Psoas muscle (tissue), 8 donors: ENCODE results near the gene RIMBP2. TPM values are rescaled to one million over a fixed set of nuclear protein-coding genes. Genes with fewer than 3 reads are reported as not detected.
"Not testable (repeated sequence)": the region's sequence is repeated elsewhere in the genome, so short reads cannot be mapped to it uniquely, and the experiment has no call there.

Experiments used
- ATAC-seq, 4 donors: fragments of 200-7000 bp; cut with Tn5 transposase; one replicate each; pipeline ENCODE4 v1.9.1; 2020; ENCODE audit warnings: moderate library complexity in 3 of 4, mild to moderate bottlenecking in 2 of 4
- DNase-seq, 2 donors: peaks; one replicate each; pipeline ENCODE4 v3.0.0-alpha.2; 2020
- H3K27ac ChIP-seq: fragments of 200-600 bp; one replicate; pipeline ENCODE4 v1.8.0; 2022
- H3K27me3 ChIP-seq, 3 donors: fragments of 200-600 bp in 1 of 3; one replicate each; pipeline versions ENCODE4 v1.6.1 to v1.8.0; 2013 to 2022; ENCODE audit warnings: low read length in 2 of 3, mild to moderate bottlenecking in 2 of 3, moderate library complexity in 1 of 3; ENCODE audit not compliant: insufficient read depth in 3 of 3
- H3K36me3 ChIP-seq, 2 donors: fragments of 200-600 bp in 1 of 2; one replicate each; pipeline versions ENCODE4 v1.6.1 to v1.8.0; 2013 to 2022; ENCODE audit warnings: low read depth in 1 of 2, mild to moderate bottlenecking in 1 of 2, moderate library complexity in 1 of 2; ENCODE audit not compliant: insufficient read depth in 1 of 2
- H3K4me1 ChIP-seq: fragments of 200-600 bp; one replicate; pipeline ENCODE4 v1.8.0; 2022
- H3K4me3 ChIP-seq: fragments of 200-600 bp; one replicate; pipeline ENCODE4 v1.8.0; 2022; ENCODE audit warnings: mild to moderate bottlenecking
- H3K9me3 ChIP-seq: fragments of 200-600 bp; one replicate; pipeline ENCODE4 v1.8.0; 2022
- CTCF ChIP-seq: fragments of 200-600 bp; IDR thresholded peaks from one replicate; pipeline ENCODE4 v1.8.0; 2022; ENCODE audit warnings: antibody characterized with exemption
- WGBS, 3 donors: extraction: QIAGEN DNeasy Blood & Tissue Kit; methylation state at CpG; one replicate each; pipeline versions ENCODE4 v1.1.6 to v1.1.7; 2013; 5-methylcytosine and 5-hydroxymethylcytosine counted together
- intact Hi-C, 2 donors: fragments of 100-400 bp; cut with DNase I; formaldehyde crosslinking; loops; one replicate each; pipeline versions ENCODE4 v1.11.0 to v1.14.2; 2022
- polyA plus RNA-seq, 3 donors: library from polyadenylated mRNA; stranded (reverse); fragments of 200-250 nt; gene quantifications; one replicate each; pipeline ENCODE4 v1.2.3, GENCODE V29; 2013
- total RNA-seq, 4 donors: library from RNA; stranded (reverse); fragmentation: NEBNext Ultra II Directional in 2 of 4; extraction: Animal tissue kit (Norgen Biotek cat#: 25700) in 2 of 4; gene quantifications; one replicate each; pipeline versions ENCODE4 v1.2.1 to v1.2.4, GENCODE V29; 2021 to 2023
- donor health status: healthy with polysubstance abuse.
- donor health status: DM: no; HTN: no; CAD: no; lungs with moderate emphysema.
- donor health status: Bipolar disorder and iron deficiency.
- donor health status: healthy.
- donor health status: DM: yes; HTN: yes; CAD: no.
- donor health status: DM: no; HTN: no; CAD: no.
- donor health status: DM: no; HTN: no; CAD: no.
- donor health status: DM: yes; HTN: yes; CAD: no.

Gene RIMBP2
- total and polyA plus RNA-seq, 7 donors, result 0.05 to 1.2 (median 0.21) TPM

DNA sequence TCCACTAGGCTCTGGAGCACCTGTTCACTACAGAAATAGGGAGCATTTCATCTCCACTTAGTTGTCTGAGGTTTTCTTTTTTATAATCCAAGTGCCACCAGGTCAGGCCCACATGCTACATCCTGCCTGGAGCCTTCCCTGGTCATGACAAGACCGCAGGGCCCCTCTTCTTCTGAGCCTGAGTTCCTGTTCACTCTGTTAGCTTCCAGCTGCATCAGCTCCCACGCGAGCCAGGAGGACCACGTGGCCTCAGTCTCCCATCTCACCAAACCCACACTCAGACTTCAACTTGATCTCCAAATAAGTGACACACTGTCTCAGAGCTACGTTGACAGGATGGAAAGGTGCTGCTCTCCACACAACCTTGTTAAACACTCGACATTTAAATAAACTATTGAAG is 21.0 kb downstream of the RIMBP2 start:
- intact Hi-C loops, result no loop called here

GRCh38 chr12:130689408-130690405 is 26.4 kb downstream of the RIMBP2 start:
- Histone ChIP-seq H3K4me1 (no peaks in the 10 kb centered on the region), H3K27me3 (peaks cover 6 to 39% (median 13%) of the 10 kb centered on the region in 3 donors), H3K36me3 (no peaks in the 10 kb centered on the region), H3K9me3 (no peaks in the 10 kb centered on the region), H3K4me3 (no peak overlapping the region), H3K27ac (no peak overlapping the region)
- no peak for TF ChIP-seq CTCF
- no peak for DNase-seq
- ATAC-seq, result no peak
- intact Hi-C loops, result no loop called here
- 86 to 88% (median 88%) methylated on average over 24 of the region's 24 CpGs for WGBS, 3 donors

More for the DNA sequence above, 21.0 kb downstream of the RIMBP2 start:
- Histone ChIP-seq H3K36me3 (no peaks in the 10 kb centered on the region), H3K9me3 (no peaks in the 10 kb centered on the region), H3K4me3 (no peak overlapping the region), H3K4me1 (no peaks in the 10 kb centered on the region), H3K27me3 (peaks cover 0 to 4% (median 0%) of the 10 kb centered on the region in 3 donors), H3K27ac (no peak overlapping the region)
- TF ChIP-seq CTCF, result no peak
- WGBS, 3 donors, result 63 to 77% (median 67%) methylated on average over 6 of the region's 6 CpGs
- ATAC-seq, result no peak
- DNase-seq, result no peak

- intact Hi-C loops, result not testable (repeated sequence)
These were observed 27.1 kb downstream of the RIMBP2 start for GRCh38 chr12:130688999-130689398.

DNA sequence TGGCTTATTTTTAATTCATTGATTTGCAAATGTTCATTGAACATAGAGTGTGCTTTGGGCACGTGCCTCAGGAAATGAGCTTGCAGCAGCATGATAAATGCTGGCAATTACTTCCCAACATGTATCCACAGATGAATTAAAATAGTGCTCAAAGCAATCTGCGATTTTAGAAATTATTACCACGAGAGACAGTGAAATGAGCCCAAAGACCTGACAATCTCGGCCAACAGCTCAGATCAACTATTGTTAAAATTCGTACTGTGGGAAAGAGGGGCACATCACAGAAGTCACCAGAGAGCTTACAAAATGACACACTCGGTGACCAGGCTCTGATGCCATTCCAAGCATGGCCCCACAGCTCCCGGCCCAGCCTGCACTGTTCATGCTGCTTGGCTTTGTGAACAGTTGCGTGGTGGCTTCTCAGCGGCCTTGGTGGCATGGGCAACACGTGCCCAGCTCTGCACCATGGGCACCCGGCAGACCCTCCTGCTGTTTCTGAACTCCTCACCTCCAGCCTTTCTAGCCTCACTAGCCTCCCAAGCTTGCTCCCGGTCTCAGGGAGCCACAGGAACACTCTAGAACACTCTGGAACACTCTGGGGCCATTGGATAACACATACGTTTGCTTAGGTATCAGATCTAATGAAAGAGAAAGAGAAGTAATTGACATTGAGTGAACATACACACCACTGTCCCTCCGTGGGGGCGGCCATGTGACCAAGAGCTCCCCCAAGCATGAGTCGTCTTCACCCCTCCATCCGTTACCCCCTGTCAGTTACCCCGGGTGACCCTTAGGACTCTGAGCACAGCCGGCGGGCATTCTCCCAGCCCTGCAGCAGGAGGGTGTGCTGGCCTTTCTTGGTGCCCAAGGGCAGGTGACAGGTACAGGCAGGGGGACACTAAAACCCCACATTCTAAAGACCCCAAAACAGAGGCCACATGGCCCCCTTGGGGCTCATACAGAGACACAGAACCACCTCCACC is 28.0 kb downstream of the RIMBP2 start:
- DNase-seq (no peak), ATAC-seq (no peak)
- TF ChIP-seq CTCF, result no peak
- Histone ChIP-seq H3K36me3 (no peaks in the 10 kb centered on the region), H3K4me3 (no peak overlapping the region), H3K9me3 (no peaks in the 10 kb centered on the region), H3K27ac (no peak overlapping the region), H3K4me1 (no peaks in the 10 kb centered on the region), H3K27me3 (peaks cover 6 to 44% (median 13%) of the 10 kb centered on the region in 3 donors)
- 61 to 76% (median 69%) methylated on average over 20 of the region's 20 CpGs for WGBS, 3 donors
- intact Hi-C loops, result no loop called here

More at GRCh38 chr12:130688999-130689398, 27.1 kb downstream of the RIMBP2 start:
- not testable (repeated sequence) for DNase-seq, H3K4me3 ChIP-seq, H3K27ac ChIP-seq, H3K36me3 ChIP-seq, H3K4me1 ChIP-seq, ATAC-seq, H3K9me3 ChIP-seq
- H3K27me3 ChIP-seq, result peaks cover 6 to 44% (median 13%) of the 10 kb centered on the region in 3 donors
- 52 to 65% (median 58%) methylated on average over 16 of the region's 16 CpGs for WGBS, 3 donors
